Right atrium auricular region (tissue), 2 donors: ENCODE results near the gene UPK1B. TPM values are rescaled to one million over a fixed set of nuclear protein-coding genes. Genes with fewer than 3 reads are reported as not detected.
A peak's percentile ranks its signal among the peaks of the same experiment; 100 is the strongest.

Experiments
- DNase-seq: peaks from one replicate; pipeline ENCODE4 v3.0.0-alpha.2; 2019; ENCODE audit warnings: low spot score
- H3K27ac ChIP-seq, 2 donors: fragments of 200-600 bp; sonication (generic); 1 replicate in 1 of 2; 2 replicates in 1 of 2; pipeline ENCODE4 v1.5.1; 2016 to 2019
- H3K27me3 ChIP-seq, 2 donors: fragments of 200-600 bp; sonication (generic); one replicate each; pipeline versions ENCODE4 v1.5.1 to v1.6.0; 2017 to 2019
- H3K36me3 ChIP-seq: fragments of 200-600 bp; sonication (generic); one replicate; pipeline ENCODE4 v1.5.1; 2016
- H3K4me1 ChIP-seq, 2 donors: fragments of 200-600 bp; sonication (generic); one replicate each; pipeline versions ENCODE4 v1.5.1 to v1.6.0; 2017 to 2019
- H3K4me3 ChIP-seq, 2 donors: fragments of 200-600 bp; sonication (generic); 1 replicate in 1 of 2; 2 replicates in 1 of 2; pipeline ENCODE4 v1.5.1; 2017 to 2019; ENCODE audit warnings: mild to moderate bottlenecking in 1 of 2, moderate library complexity in 1 of 2
- H3K9me3 ChIP-seq, 2 donors: fragments of 200-600 bp; sonication (generic); one replicate each; pipeline ENCODE4 v1.5.1; 2019
- total RNA-seq, 2 donors: library from RNA; depleted of rRNA; stranded (reverse); fragments of >200 nt; gene quantifications; one replicate each; pipeline ENCODE4 v1.1.0, GENCODE V29; 2016
- TF ChIP-seq, protein P1 (sequence below), 2 donors: fragments of 200-600 bp; sonication (generic); IDR thresholded peaks; one replicate each; pipeline ENCODE4 v1.5.1; 2019; ENCODE audit warnings: antibody characterized with exemption in 2 of 2

The UPK1B gene
- total RNA-seq, 2 donors from 2014 or later: 5.2 to 19.1 TPM

DNA sequence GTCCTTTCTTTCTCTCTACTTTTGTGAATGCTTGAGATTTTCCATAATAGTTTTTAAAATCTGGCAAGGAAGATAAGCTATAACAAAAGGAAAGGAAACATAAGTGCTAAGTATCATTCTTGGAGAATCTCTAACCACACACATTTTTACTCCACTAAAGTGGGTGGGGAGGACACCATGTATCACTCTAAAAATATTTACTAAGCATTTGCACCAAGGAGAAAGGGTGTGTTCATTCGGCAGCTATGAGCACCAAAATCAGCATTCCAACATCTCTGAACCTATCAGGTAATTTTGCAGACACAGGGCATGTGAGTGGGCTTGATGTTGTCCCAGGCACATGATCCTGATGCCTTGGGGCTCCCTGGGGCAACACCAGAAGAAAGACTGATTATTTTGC lies 61.8 kb downstream of the UPK1B start:
- TF ChIP-seq, protein P1, sequence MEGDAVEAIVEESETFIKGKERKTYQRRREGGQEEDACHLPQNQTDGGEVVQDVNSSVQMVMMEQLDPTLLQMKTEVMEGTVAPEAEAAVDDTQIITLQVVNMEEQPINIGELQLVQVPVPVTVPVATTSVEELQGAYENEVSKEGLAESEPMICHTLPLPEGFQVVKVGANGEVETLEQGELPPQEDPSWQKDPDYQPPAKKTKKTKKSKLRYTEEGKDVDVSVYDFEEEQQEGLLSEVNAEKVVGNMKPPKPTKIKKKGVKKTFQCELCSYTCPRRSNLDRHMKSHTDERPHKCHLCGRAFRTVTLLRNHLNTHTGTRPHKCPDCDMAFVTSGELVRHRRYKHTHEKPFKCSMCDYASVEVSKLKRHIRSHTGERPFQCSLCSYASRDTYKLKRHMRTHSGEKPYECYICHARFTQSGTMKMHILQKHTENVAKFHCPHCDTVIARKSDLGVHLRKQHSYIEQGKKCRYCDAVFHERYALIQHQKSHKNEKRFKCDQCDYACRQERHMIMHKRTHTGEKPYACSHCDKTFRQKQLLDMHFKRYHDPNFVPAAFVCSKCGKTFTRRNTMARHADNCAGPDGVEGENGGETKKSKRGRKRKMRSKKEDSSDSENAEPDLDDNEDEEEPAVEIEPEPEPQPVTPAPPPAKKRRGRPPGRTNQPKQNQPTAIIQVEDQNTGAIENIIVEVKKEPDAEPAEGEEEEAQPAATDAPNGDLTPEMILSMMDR (IDR thresholded peaks at IDR 0.05): no peak
- Histone ChIP-seq H3K27me3 (no peaks in the 10 kb centered on the region), H3K27ac (no peak overlapping the region), H3K9me3 (no peaks in the 10 kb centered on the region), H3K4me1 (peaks cover 0 to 17% of the 10 kb centered on the region in 2 donors), H3K36me3 (peaks cover 18% of the 10 kb centered on the region), H3K4me3 (no peak overlapping the region)
- no peak for DNase-seq

DNA sequence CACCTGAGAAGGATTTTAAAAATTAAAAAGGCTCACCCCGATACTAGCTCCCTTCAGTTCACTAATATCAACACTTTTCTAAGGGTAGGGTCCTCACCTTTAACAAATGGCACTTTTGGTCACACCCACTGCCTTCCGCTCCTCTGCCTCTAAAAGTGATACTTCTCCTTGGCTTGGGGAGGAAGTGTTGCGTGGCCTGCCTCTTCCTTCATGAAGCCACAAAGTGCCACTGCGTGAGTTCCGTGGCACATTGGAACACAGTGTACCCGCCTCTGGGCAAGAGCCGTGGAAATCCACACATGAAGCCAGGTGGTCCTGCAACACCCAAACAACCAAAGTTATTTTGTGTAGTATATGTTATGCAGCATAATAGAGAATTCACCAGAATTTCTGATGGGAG lies 63.4 kb downstream of the UPK1B start:
- Histone ChIP-seq H3K9me3 (no peaks in the 10 kb centered on the region), H3K4me3 (no peak overlapping the region), H3K36me3 (peaks cover 14% of the 10 kb centered on the region), H3K27ac (no peak overlapping the region), H3K4me1 (peaks cover 3 to 24% of the 10 kb centered on the region in 2 donors), H3K27me3 (no peaks in the 10 kb centered on the region)
- no peak for DNase-seq
- TF ChIP-seq, protein P1 (IDR thresholded peaks at IDR 0.05): no peak

DNA sequence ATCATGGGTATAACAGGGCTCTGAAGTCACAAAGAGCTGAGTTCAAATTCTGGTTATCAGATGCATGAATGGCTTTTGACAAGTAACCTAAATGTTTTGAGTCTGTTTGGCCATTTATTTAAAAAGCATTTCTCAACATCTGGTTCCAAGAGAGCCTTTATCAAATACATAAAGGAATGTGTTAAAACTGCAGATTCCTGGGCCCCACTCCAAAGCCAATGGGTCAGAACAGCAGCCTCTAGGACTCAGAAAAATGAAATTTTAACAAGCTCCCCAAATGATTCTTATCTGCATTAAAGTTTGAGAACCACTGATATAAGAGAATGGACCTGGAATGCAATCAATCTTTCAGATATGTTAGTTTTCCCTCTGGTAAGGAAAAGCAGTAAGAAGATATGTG lies 63.9 kb downstream of the UPK1B start:
- TF ChIP-seq, protein P1 (IDR thresholded peaks at IDR 0.05): no peak
- no peaks in the 10 kb centered on the region for H3K27me3 ChIP-seq
- H3K9me3 ChIP-seq: no peaks in the 10 kb centered on the region
- peaks cover 3 to 24% of the 10 kb centered on the region in 2 donors for H3K4me1 ChIP-seq
- H3K27ac ChIP-seq: no peak overlapping the region
- no peak for DNase-seq
- H3K36me3 ChIP-seq: peaks cover 10% of the 10 kb centered on the region
- H3K4me3 ChIP-seq: no peak overlapping the region

DNA sequence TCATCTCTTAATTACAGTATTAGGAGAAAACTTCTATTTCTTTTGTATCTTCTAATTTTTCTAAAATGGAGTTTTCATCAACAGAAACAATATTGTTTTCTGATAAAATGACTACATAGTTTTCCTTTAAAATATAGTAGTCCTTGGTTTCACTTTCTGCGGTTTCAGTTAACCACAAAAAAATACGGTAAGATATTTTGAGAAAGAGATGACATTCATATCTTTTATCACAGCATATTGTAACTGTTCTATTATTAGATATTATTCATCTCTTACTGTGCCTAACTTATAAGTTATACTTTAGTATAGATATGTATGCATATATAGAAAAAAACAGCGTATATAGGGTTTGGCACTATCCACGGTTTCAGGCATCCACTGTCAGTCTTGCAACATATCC lies 65.0 kb downstream of the UPK1B start:
- TF ChIP-seq, protein P1 (IDR thresholded peaks at IDR 0.05): no peak
- no peak for DNase-seq
- no peaks in the 10 kb centered on the region for H3K27me3 ChIP-seq
- H3K4me1 ChIP-seq: peaks cover 3 to 24% of the 10 kb centered on the region in 2 donors
- peaks cover 6% of the 10 kb centered on the region for H3K36me3 ChIP-seq
- H3K9me3 ChIP-seq: no peaks in the 10 kb centered on the region
- peak overlapping the region; percentile 95 for H3K27ac ChIP-seq
- H3K4me3 ChIP-seq: peak overlapping the region in 1 of 2 donors; percentile 89

DNA sequence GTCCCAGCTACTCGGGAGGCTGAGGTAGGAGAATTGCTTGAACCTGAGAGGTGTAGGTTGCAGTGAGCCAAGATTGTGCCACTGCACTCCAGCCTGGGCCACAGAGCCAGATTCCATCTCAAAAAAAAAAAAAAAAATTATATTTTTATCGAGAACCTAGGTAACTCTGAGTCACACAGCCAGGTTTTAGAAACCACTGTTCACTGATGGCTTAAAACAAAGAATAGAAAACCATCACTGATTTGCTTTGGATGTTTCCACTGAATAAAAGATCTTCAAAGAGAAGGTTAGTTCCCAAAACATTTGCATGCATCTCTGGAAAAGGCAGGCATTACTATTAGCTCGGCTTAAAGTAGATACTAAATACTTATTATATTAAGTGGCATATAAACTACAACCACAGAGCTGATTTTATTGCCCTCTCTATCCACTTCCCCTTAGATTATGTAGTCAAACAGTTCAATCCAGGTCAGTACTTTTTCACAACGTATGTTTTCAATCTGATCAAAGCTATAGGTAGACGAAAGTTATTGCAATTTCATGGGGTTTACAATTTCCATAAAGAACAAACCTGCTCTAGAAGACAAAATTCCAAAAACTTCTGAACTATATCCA lies 65.9 kb downstream of the UPK1B start:
- no peak for DNase-seq
- H3K36me3 ChIP-seq: peaks cover 6% of the 10 kb centered on the region
- H3K9me3 ChIP-seq: no peaks in the 10 kb centered on the region
- H3K4me3 ChIP-seq: peak overlapping the region; percentile 78 to 89
- H3K27me3 ChIP-seq: no peaks in the 10 kb centered on the region
- TF ChIP-seq, protein P1 (IDR thresholded peaks at IDR 0.05): no peak
- H3K4me1 ChIP-seq: peaks cover 3 to 24% of the 10 kb centered on the region in 2 donors
- H3K27ac ChIP-seq: peak overlapping the region; percentile 95

DNA sequence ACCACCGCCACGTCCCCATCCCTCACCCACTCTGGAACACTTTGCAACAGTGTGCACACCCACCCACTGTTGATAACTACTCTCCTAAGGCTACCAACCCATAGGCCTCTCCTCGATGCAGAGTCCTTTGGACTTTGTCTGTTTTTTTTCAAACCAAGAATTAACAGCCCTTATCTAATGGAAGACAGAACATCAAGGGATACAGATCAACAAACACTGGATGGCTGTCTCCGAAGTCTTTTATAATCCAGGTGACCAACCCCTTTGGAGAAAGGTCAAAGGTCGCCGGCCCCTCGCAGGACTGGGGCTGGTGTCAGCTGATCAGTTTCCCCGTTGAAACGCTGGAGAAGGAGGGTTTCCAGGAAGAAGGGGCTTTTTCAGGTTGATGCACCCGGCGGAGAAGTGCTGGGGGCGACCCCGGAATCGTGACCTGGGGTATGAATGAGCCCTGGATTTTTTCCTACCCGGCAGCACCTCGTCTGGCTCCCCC lies 66.7 kb downstream of the UPK1B start:
- TF ChIP-seq, protein P1 (IDR thresholded peaks at IDR 0.05): no peak
- Histone ChIP-seq H3K4me1 (peaks cover 3 to 24% of the 10 kb centered on the region in 2 donors), H3K4me3 (peak overlapping the region; percentile 78 to 89), H3K36me3 (peaks cover 6% of the 10 kb centered on the region), H3K9me3 (no peaks in the 10 kb centered on the region), H3K27ac (peak overlapping the region; percentile 95), H3K27me3 (no peaks in the 10 kb centered on the region)
- no peak for DNase-seq
